ENCODE data around the gene KHDC1.

DNA sequence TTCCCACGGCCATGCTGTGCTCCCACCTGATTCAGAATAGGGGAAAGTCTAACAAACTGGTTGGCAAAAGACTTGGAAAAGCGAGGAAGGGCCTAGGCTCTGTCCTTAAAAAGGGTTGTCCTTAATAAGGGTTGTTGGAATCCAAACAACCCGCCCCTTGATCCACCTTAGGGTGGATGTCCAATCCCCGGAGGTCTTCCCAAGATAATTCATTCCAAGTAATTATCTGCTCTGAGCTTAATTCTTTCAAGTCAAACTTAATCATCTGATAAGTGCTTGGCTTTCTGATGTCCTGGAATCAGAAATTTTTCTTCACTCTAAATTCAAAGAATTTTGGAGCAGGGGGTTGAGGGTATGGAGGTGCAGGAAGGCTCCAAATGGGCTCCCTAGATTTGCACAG, 37.6 kb downstream of the KHDC1 start, which contains the start of gene KHDC1L:
- TF ChIP-seq, protein P1, sequence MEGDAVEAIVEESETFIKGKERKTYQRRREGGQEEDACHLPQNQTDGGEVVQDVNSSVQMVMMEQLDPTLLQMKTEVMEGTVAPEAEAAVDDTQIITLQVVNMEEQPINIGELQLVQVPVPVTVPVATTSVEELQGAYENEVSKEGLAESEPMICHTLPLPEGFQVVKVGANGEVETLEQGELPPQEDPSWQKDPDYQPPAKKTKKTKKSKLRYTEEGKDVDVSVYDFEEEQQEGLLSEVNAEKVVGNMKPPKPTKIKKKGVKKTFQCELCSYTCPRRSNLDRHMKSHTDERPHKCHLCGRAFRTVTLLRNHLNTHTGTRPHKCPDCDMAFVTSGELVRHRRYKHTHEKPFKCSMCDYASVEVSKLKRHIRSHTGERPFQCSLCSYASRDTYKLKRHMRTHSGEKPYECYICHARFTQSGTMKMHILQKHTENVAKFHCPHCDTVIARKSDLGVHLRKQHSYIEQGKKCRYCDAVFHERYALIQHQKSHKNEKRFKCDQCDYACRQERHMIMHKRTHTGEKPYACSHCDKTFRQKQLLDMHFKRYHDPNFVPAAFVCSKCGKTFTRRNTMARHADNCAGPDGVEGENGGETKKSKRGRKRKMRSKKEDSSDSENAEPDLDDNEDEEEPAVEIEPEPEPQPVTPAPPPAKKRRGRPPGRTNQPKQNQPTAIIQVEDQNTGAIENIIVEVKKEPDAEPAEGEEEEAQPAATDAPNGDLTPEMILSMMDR (IDR thresholded peaks at IDR 0.05), result no peak
- TF ChIP-seq POLR2AphosphoS5 (IDR thresholded peaks at IDR 0.05; ENCODE audit: low read depth, low read length), result no peak

Measured in Panc1 (cell line).